KOPT-K1 (cell line): ENCODE data around the gene GPX2.
A peak's percentile ranks its signal among the peaks of the same experiment; 100 is the strongest.
"Not testable (repeated sequence)": the region's sequence is repeated elsewhere in the genome, so short reads cannot be mapped to it uniquely, and the experiment has no call there.

ENCODE experiments used
- H3K27ac ChIP-seq: fragments of 200-600 bp; sonication (generic); 2 replicates; pipeline ENCODE4 v1.5.1; 2016; ENCODE audit warnings: antibody characterized with exemption, mild to moderate bottlenecking, low read depth, low read length; ENCODE audit not compliant: poor library complexity, severe bottlenecking
- H3K36me3 ChIP-seq: fragments of 200-600 bp; sonication (generic); 2 replicates; pipeline ENCODE4 v1.5.1; 2017; ENCODE audit warnings: antibody characterized with exemption, mild to moderate bottlenecking, low read length, moderate library complexity; ENCODE audit not compliant: insufficient read depth
- H3K9me3 ChIP-seq: fragments of 200-600 bp; sonication (generic); 2 replicates; pipeline ENCODE4 v1.5.1; 2017; ENCODE audit warnings: antibody characterized with exemption, low read length, mild to moderate bottlenecking; ENCODE audit not compliant: insufficient read depth, poor library complexity, severe bottlenecking

GPX2 gene

GRCh38 chr14:64915797-64916196 is 26.7 kb downstream of the GPX2 start:
- no peaks in the 10 kb centered on the region for H3K9me3 ChIP-seq

GRCh38 chr14:64915029-64915424 is 27.5 kb downstream of the GPX2 start:
- peak overlapping the region; percentile 91 for H3K27ac ChIP-seq
- no peaks in the 10 kb centered on the region for H3K9me3 ChIP-seq
- H3K36me3 ChIP-seq, result peaks cover 6% of the 10 kb centered on the region; the same call in 1 of the 2 replicates

More at GRCh38 chr14:64915797-64916196, 26.7 kb downstream of the GPX2 start:
- Histone ChIP-seq H3K36me3 (peaks cover 10% of the 10 kb centered on the region; the same call in 1 of the 2 replicates), H3K27ac (no peak overlapping the region)

- Histone ChIP-seq H3K9me3 (no peaks in the 10 kb centered on the region), H3K36me3 (peaks cover under 1% of the 10 kb centered on the region; the same call in 1 of the 2 replicates), H3K27ac (peak within 1 kb of the TSS; percentile 91)
Observed at GRCh38 chr14:64914237-64915028, 28.1 kb downstream of the GPX2 start, which contains the start of gene CHURC1. Gene CHURC1, plus strand, starts transcription at chr14:64914455. Its CDS starts 41 bp downstream, at chr14:64914496.

- not testable (repeated sequence) for H3K27ac ChIP-seq, H3K9me3 ChIP-seq, H3K36me3 ChIP-seq
Observed at GRCh38 chr14:64913477-64913876, 29.1 kb downstream of the GPX2 start.

- H3K9me3 ChIP-seq, result no peaks in the 10 kb centered on the region
- no peak overlapping the region for H3K27ac ChIP-seq
Observed at GRCh38 chr14:64912261-64912660, 30.3 kb downstream of the GPX2 start.

GRCh38 chr14:64910847-64911495 is 31.6 kb downstream of the GPX2 start:
- Histone ChIP-seq H3K9me3 (no peaks in the 10 kb centered on the region), H3K27ac (no peak overlapping the region), H3K36me3 (no peaks in the 10 kb centered on the region)

More at GRCh38 chr14:64912261-64912660, 30.3 kb downstream of the GPX2 start:
- no peaks in the 10 kb centered on the region for H3K36me3 ChIP-seq

GRCh38 chr14:64906022-64906421 is 36.5 kb downstream of the GPX2 start:
- Histone ChIP-seq H3K9me3 (no peaks in the 10 kb centered on the region), H3K27ac (no peak overlapping the region), H3K36me3 (no peaks in the 10 kb centered on the region)

GRCh38 chr14:64899958-64900357 is 42.6 kb downstream of the GPX2 start:
- Histone ChIP-seq H3K9me3 (no peaks in the 10 kb centered on the region), H3K27ac (no peak overlapping the region), H3K36me3 (no peaks in the 10 kb centered on the region)

- Histone ChIP-seq H3K9me3 (no peaks in the 10 kb centered on the region), H3K27ac (no peak overlapping the region), H3K36me3 (no peaks in the 10 kb centered on the region)
Observed at GRCh38 chr14:64891839-64892375, 50.6 kb downstream of the GPX2 start.

- Histone ChIP-seq H3K27ac (no peak overlapping the region), H3K36me3 (no peaks in the 10 kb centered on the region), H3K9me3 (no peaks in the 10 kb centered on the region)
Observed at GRCh38 chr14:64891173-64891838, 51.2 kb downstream of the GPX2 start.

- H3K9me3 ChIP-seq, result no peaks in the 10 kb centered on the region
Observed at GRCh38 chr14:64889352-64889751, 53.2 kb downstream of the GPX2 start.

More at GRCh38 chr14:64889352-64889751, 53.2 kb downstream of the GPX2 start:
- no peaks in the 10 kb centered on the region for H3K36me3 ChIP-seq
- H3K27ac ChIP-seq, result no peak overlapping the region
